ENCODE data around the gene ESYT3.
"Not testable (repeated sequence)": the region's sequence is repeated elsewhere in the genome, so short reads cannot be mapped to it uniquely, and the experiment has no call there.

The ESYT3 gene

DNA sequence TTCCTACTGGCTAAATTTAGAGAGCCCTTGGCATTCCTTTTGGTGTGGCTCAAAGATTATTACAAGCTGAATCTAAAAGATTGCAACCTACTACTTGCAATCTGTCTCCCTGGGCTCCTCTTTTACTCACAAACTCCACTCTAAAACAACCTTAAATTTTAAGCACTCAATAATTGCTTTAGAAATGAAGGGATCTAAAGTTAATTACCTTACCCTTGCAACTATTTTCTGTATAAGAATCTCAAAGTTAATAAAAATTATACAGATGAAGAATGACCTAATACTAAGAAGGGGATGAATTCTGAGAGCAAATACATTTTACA, 60.2 kb downstream of the ESYT3 start:
- DNase-seq: no peak

DNA sequence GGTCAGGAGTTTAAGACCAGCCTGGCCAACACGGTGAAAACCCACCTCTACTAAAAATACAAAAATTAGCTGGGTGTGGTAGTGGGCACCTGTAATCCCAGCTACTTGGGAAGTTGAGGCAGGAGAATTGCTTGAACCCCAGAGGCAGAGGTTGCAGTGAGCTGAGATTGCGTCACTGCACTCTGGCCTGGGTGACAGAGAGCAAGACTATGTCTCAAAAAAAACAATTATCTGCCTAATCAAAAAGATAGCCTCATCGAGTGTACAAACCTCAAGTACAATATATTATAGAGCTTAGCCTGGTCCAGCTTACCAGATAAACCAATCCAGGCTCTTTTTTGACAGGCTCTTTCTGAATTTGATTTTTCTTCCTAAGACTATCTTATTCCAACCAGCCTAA, 61.2 kb downstream of the ESYT3 start:
- not testable (repeated sequence) for DNase-seq

DNA sequence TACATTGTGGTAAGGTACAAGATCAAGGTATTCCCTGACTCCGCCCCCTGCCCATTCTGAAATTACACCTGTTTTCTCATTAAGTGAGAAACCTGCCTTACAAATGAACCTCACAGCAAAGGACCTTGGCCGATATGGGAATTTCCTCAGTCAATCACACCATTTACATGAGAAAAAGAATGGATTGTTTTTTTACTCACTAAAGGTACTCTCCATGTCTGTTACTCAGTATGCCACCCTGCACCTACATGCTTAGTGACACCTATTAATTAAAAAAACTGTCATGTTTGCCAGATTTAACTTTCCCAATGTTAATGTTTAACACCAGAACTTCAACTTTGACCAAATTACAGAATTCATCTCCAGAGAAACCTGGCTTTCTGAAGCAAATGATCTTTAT, 62.0 kb downstream of the ESYT3 start:
- no peak for DNase-seq

DNA sequence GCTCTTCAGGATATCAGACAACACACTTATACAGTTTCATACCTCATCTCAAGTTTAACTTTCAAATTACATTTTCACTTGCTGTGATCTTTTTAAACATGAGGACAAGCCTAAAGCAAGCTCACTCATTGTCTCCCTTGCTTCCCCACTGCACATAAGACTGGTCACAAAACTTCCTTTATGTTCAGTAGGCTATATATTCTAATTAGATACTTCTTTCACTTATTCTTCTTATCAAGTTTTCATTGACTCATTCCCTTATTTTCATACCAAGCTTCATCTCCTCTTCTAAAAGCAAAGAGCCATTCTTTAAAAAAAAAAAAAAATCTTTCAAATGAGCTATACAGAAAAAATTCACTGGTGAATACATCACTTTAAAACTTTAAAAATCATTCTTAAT, 62.6 kb downstream of the ESYT3 start:
- no peak for DNase-seq

DNA sequence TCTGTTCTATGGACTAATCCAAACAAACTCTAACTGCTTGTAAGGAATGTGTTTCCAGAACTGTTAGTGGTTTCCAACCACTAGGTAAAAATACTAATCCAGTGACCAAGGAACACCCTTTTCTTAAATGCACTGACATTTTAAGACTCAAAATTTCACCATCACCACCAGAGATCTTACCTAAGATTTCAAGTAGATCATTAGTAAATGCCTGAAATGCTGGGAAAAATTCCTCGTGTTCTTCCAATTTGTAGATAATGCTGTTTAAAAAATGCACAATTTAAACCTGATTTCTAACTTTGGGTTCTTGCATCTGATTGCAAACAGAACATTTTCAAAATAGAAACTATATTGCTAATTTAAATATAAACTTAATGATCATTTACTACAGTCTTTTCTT, 63.4 kb downstream of the ESYT3 start:
- DNase-seq: no peak

DNA sequence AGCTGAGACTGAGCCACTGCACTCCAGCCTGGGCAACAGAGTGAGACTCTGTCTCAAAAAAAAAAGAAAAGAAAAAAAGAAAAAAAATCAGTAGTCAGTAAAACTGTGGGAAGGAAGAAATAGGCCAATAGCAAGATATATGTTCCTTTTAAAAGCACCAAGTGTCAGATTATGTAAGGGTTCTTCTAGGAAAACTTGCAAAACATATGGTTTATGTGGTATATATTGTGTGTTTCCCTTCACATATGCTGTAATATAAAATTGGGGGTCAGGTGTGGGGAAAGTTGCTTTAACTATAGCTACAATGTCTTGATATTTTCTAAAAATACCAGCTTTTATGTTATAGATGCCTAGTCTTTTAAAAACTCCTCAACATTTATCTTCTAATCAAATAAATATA, 64.6 kb downstream of the ESYT3 start:
- no peak for DNase-seq

DNA sequence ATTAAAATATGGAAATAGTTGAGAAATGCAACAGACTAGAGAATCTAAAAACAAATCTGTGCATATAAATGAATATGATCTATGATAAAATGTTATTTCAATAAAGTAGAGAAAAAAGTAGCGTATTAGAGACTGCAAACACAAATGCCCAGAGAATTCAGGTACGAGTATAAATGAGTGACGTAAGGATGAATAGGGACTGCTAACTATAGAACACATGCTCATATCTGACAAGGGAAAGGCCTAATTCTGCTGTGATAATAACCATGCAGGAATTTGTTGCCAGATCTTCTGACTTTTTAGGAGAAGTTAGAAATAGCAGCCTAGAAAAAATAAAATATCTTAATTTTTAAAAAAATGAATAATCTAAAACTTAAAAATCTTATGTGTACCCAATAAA, 73.1 kb downstream of the ESYT3 start:
- DNase-seq: no peak

DNA sequence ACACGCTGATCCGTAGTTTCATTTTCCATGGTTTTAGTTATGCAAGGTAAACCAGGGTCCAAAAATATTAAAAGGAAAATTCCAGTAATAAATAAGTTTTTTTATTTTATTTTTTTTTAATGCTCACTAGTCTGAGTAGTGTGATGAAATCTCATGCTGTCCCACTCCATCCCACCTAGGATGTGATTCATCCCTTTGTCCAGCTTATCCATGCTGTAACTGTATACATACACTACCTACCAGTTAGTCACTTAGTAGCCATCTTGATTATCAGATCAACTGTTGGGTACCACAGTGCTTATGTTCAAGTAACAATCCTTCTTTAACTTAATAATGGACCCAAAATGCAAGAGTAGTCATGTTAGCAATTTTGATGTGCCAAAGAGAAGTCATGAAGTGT, 75.2 kb downstream of the ESYT3 start:
- DNase-seq: no peak

DNA sequence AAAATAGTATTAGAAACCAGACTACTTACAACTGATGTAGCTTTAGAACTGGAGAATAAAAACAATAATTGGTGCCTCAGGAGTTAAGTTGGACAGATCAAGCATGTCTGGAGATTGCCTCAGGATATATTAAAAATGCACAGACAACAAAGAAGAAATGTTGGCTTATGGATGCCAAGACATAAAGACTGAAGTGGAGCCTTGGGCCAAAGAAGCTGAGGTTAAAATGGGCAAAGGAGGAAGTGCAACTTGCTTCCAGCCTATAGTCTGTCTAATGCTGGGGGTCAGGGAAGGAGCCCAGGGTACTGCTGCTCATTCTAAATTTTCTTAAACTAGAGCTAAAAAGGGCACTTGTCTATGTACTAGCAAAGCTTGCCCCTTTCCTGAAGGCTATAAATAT, 77.5 kb downstream of the ESYT3 start:
- DNase-seq: no peak

DNA sequence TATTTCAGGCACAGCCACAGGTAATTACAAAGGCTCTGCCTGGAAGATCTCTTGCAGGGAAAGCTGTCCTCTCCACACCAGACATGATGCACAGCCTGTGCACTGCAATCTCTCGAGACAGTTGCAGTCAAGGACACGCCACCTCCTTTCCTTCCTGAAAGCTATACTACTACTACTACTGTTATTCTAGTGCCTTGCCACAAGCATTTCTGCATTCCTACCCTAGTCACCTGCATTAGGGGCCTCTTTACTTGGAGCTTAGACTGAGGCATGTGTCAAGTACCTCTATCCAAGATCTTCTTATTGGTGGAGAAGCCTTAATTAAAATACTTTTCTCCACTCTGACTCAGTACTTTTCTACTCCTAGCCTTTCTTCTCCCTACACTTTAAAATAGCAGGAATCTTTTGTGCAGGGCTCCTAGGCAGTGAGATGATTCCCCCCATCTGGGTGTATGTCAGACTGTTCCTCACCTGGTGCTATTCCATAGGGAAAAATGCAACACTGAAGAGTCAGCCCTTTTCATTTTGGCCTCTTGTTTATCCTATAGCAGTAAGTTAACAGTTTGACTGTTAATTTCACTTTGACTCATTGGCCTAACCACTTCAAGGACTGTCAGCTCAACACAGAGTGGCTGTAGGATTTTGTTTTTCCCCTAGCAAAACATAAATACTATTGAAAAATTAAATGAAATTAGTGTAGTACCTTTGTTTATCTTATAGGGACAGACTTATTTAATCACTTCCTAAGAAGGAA, 78.9 kb downstream of the ESYT3 start:
- DNase-seq: peak; percentile 83

DNA sequence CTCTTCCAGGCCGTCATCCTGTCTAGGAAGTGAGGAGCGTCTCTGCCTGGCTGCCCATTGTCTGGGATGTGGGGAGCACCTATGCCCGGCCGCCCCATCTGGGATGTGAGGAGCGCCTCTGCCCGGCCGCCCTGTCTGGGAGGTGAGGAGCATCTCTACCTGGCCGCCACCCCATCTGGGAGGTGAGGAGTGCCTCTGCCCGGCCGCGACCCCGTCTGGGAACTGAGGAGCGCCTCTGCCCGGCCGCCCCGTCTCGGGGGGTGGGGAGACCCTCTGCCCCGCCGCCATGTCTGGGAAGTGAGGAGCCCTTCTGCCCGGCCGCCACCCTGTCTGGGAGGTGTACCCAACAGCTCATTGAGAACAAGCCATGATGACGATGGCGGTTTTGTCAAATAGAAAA, 87.0 kb downstream of the ESYT3 start:
- not testable (repeated sequence) for DNase-seq
